Stomach (tissue), 19 donors: Measurements from ENCODE around the gene ARL6IP4. TPM values are rescaled to one million over a fixed set of nuclear protein-coding genes. Genes with fewer than 3 reads are reported as not detected.

ENCODE experiments used
- DNase-seq, 2 donors: peaks; one replicate each; pipeline versions ENCODE4 v3.0.0 to v3.0.0-alpha.2; 2013 to 2019
- H3K27ac ChIP-seq, 5 donors: fragments of 200-600 bp in 4 of 5; sonication (generic) in 4 of 5; one replicate each; pipeline ENCODE4 v1.5.1; 2013 to 2019; ENCODE audit warnings: mild to moderate bottlenecking in 1 of 5, moderate library complexity in 1 of 5
- H3K27me3 ChIP-seq, 3 donors: fragments of 200-600 bp; sonication (generic); one replicate each; pipeline ENCODE4 v1.5.1; 2017 to 2019; ENCODE audit warnings: mixed run types in 1 of 3
- H3K36me3 ChIP-seq, 4 donors: fragments of 200-600 bp; sonication (generic); 1 replicate in 3 of 4; 2 replicates in 1 of 4; pipeline ENCODE4 v1.5.1; 2016 to 2019
- H3K4me1 ChIP-seq, 4 donors: fragments of 200-600 bp; sonication (generic); one replicate each; pipeline ENCODE4 v1.5.1; 2016 to 2019
- H3K4me3 ChIP-seq, 4 donors: fragments of 200-600 bp; sonication (generic) in 3 of 4; one replicate each; pipeline ENCODE4 v1.5.1; 2016 to 2019; ENCODE audit warnings: mild to moderate bottlenecking in 1 of 4
- H3K9me3 ChIP-seq, 4 donors: fragments of 200-600 bp; sonication (generic); one replicate each; pipeline ENCODE4 v1.5.1; 2016 to 2019
- CTCF ChIP-seq, 7 experiments: fragments of 450-650 bp in 4 of 7; fragments of 200-600 bp in 3 of 7; sonication (generic) in 3 of 7; IDR thresholded peaks; one replicate each; pipeline ENCODE4 v1.5.1; 2016 to 2019; ENCODE audit warnings: antibody characterized with exemption in 7 of 7, control low read depth in 2 of 7, mild to moderate bottlenecking in 1 of 7
- EP300 ChIP-seq: sonication (generic); formaldehyde crosslinking; IDR thresholded peaks from one replicate; pipeline ENCODE4 v1.6.1; 2017; ENCODE audit warnings: antibody characterized with exemption
- POLR2A ChIP-seq, 4 donors: fragments of 450-650 bp; IDR thresholded peaks; one replicate each; pipeline ENCODE4 v1.6.1; 2016; ENCODE audit warnings: antibody characterized with exemption in 4 of 4, control low read depth in 2 of 4, mild to moderate bottlenecking in 1 of 4, moderate library complexity in 1 of 4
- POLR2AphosphoS5 ChIP-seq, 3 donors: sonication (generic); formaldehyde crosslinking; IDR thresholded peaks; one replicate each; pipeline ENCODE4 v1.6.1; 2016; ENCODE audit warnings: antibody characterized with exemption in 3 of 3
- WGBS, 5 donors: extraction: QIAGEN DNeasy Blood & Tissue Kit in 3 of 5; methylation state at CpG; one replicate each; pipeline versions ENCODE4 v1.1.5 to v1.1.7; 2013 to 2018; 5-methylcytosine and 5-hydroxymethylcytosine counted together
- intact Hi-C: fragments of 100-400 bp; cut with DNase I; formaldehyde crosslinking; loops from one replicate; pipeline ENCODE4 v1.15.1; 2023; ENCODE audit warnings: low total_unique reads
- long read RNA-seq, 10 donors: transcript quantifications; one replicate each; lab custom pipeline, GENCODE V29; 2026
- polyA plus RNA-seq, 3 donors: library from polyadenylated mRNA; stranded (reverse); fragments of 200-250 nt; gene quantifications; one replicate each; pipeline ENCODE4 v1.2.3, GENCODE V29; 2013
- total RNA-seq, 5 donors: library from RNA; depleted of rRNA; stranded (reverse); fragments of >200 nt; gene quantifications; one replicate each; pipeline versions ENCODE4 v1.1.0 to v1.2.3, GENCODE V29; 2014 to 2016
- donor health status: healthy with polysubstance abuse.
- donor health status: Bipolar disorder and iron deficiency.
- donor health status: healthy.

Gene ARL6IP4
- total RNA-seq: 100 to 1,000 TPM; 104 to 294 (median 181) TPM
- polyA plus RNA-seq: 100 to 1,000 TPM; 321 to 432 (median 386) TPM
- long read RNA-seq, donor 1, transcript ARL6IP4-210 (6 exons, 1,491 nt): major isoform, 6 of 73 reads
- long read RNA-seq, donor 1, partial matches to known transcripts: 54 of 73 reads
- long read RNA-seq, donor 1, other reads (novel, unspliced or antisense): 0 of 73 reads
- long read RNA-seq, donor 2, transcript ARL6IP4-213 (2 exons, 562 nt): minor isoform, 9 of 127 reads
- long read RNA-seq, donor 2, transcript ARL6IP4-208 (6 exons, 796 nt): minor isoform, 7 of 127 reads
- long read RNA-seq, donor 2, transcript ARL6IP4-201 (6 exons, 1,644 nt): minor isoform, 7 of 127 reads
- long read RNA-seq, donor 2, transcript ARL6IP4-220 (6 exons, 1,591 nt): major isoform, 13 of 127 reads
- long read RNA-seq, donor 2, partial matches to known transcripts: 75 of 127 reads
- long read RNA-seq, donor 2, other reads (novel, unspliced or antisense): 8 of 127 reads
- long read RNA-seq, donor 3, transcript ARL6IP4-220 (6 exons, 1,591 nt): major isoform, 6 of 41 reads
- long read RNA-seq, donor 3, partial matches to known transcripts: 25 of 41 reads
- long read RNA-seq, donor 3, other reads (novel, unspliced or antisense): 0 of 41 reads
- long read RNA-seq, donor 4, partial matches to known transcripts: 0 of 3 reads
- long read RNA-seq, donor 4, other reads (novel, unspliced or antisense): 0 of 3 reads
- long read RNA-seq, donor 5, transcript ARL6IP4-214 (5 exons, 1,273 nt): minor isoform, 5 of 57 reads
- long read RNA-seq, donor 5, transcript ARL6IP4-220 (6 exons, 1,591 nt): major isoform, 9 of 57 reads
- long read RNA-seq, donor 5, partial matches to known transcripts: 21 of 57 reads
- long read RNA-seq, donor 5, other reads (novel, unspliced or antisense): 6 of 57 reads
- long read RNA-seq, donor 6, transcript ARL6IP4-220 (6 exons, 1,591 nt): major isoform, 27 of 326 reads
- long read RNA-seq, donor 6, transcript ARL6IP4-213 (2 exons, 562 nt): minor isoform, 20 of 326 reads
- long read RNA-seq, donor 6, transcript ARL6IP4-208 (6 exons, 796 nt): minor isoform, 14 of 326 reads
- long read RNA-seq, donor 6, transcript ARL6IP4-210 (6 exons, 1,491 nt): minor isoform, 22 of 326 reads
- long read RNA-seq, donor 6, partial matches to known transcripts: 196 of 326 reads
- long read RNA-seq, donor 6, other reads (novel, unspliced or antisense): 28 of 326 reads
- long read RNA-seq, donor 7, transcript ARL6IP4-220 (6 exons, 1,591 nt): major isoform, 10 of 68 reads
- long read RNA-seq, donor 7, transcript ARL6IP4-214 (5 exons, 1,273 nt): minor isoform, 8 of 68 reads
- long read RNA-seq, donor 7, transcript ARL6IP4-210 (6 exons, 1,491 nt): minor isoform, 7 of 68 reads
- long read RNA-seq, donor 7, partial matches to known transcripts: 20 of 68 reads
- long read RNA-seq, donor 7, other reads (novel, unspliced or antisense): 11 of 68 reads
- long read RNA-seq, donor 8, transcript ARL6IP4-220 (6 exons, 1,591 nt): minor isoform, 5 of 56 reads
- long read RNA-seq, donor 8, transcript ARL6IP4-210 (6 exons, 1,491 nt): major isoform, 9 of 56 reads
- long read RNA-seq, donor 8, partial matches to known transcripts: 28 of 56 reads
- long read RNA-seq, donor 8, other reads (novel, unspliced or antisense): 0 of 56 reads
- long read RNA-seq, donor 9, partial matches to known transcripts: 30 of 46 reads
- long read RNA-seq, donor 9, other reads (novel, unspliced or antisense): 0 of 46 reads
- long read RNA-seq, donor 10, partial matches to known transcripts: 16 of 24 reads
- long read RNA-seq, donor 10, other reads (novel, unspliced or antisense): 0 of 24 reads

DNA sequence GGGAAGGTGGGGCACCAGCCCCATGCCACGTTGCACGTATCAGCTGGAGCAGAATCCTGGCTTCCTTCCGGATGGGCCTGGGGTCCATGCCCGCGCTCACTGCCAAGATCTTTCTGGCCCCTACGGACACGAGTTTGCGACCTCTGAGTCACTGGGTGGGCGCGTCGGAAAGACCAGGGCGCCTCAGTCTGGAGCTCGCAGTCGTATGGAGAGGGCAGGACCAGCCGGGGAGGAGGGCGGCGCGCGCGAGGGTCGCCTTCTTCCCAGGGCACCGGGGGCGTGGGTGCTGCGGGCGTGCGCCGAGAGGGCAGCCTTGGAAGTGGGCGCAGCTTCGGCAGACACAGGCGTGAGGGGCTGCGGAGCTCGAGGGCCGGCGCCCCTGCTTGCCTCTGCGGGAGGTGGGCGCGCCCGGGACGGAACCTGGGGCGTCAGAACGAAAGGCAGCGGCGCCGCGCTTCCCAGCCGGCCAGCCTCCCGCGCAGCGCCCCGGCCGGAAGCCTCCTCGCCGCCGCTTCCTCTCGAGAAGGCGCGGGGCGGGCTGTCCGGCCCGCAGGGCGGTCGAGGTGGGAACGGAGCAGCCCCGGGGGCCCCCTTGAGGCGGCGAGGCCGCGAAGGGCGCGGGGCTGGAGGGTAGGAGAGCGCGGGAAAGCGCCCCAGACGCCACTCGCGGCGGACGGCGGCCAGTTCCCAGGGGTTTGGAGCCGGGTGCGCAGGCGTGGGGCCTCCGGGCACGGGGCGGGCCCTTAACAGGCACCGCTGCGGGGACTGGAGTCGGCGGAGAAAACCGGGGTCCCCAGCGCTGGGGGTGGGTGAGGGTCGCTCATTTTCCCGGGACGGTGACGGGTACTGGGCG, at the start of gene ARL6IP4:
ARL6IP4 (plus strand) TSS at position 499 of the 853 bp plus-strand sequence. CDS start 459 bp downstream, outside the sequence.
- intact Hi-C loops: loop anchor here (10.0 kb wide), 1 partner anchor 254 kb away; the partner anchor contains the start of genes MPHOSPH9 and MTRFR
- peaks cover 5 to 44% (median 32%) of the 10 kb centered on the region in 4 donors for H3K36me3 ChIP-seq

GRCh38 chr12:122932207-122932606, 48.3 kb upstream of the ARL6IP4 start:
- no peaks in the 10 kb centered on the region for H3K27me3 ChIP-seq
- 91 to 99% (median 95%) methylated on average over 8 of the region's 8 CpGs for WGBS, 5 donors
- peaks cover 0 to 24% (median 15%) of the 10 kb centered on the region in 4 donors for H3K36me3 ChIP-seq
- H3K4me1 ChIP-seq: no peaks in the 10 kb centered on the region
- intact Hi-C loops: no loop called here
- H3K27ac ChIP-seq: no peak overlapping the region
- no peak for DNase-seq
- TF ChIP-seq POLR2A (IDR thresholded peaks at IDR 0.05): no peak
- no peak for TF ChIP-seq CTCF (IDR thresholded peaks at IDR 0.05)
- TF ChIP-seq EP300: no peak
- no peak for TF ChIP-seq POLR2AphosphoS5 (IDR thresholded peaks at IDR 0.05)
- H3K9me3 ChIP-seq: no peaks in the 10 kb centered on the region
- H3K4me3 ChIP-seq: no peak overlapping the region

More for the DNA sequence above, at the start of gene ARL6IP4:
- WGBS, 5 donors: 0 to 1% (median 1%) methylated on average over 12 to 96 of the region's 96 CpGs
- H3K9me3 ChIP-seq: no peaks in the 10 kb centered on the region
- no peaks in the 10 kb centered on the region for H3K27me3 ChIP-seq
- peak within 1 kb of the TSS; percentile 94 to 100 (median 98) for H3K4me3 ChIP-seq
- TF ChIP-seq POLR2A (IDR thresholded peaks at IDR 0.05) (no peak), POLR2AphosphoS5 (IDR thresholded peaks at IDR 0.05) (peak; percentile 56 to 79 (median 73))
- peak within 1 kb of the TSS; percentile 88 to 93 (median 91) for H3K27ac ChIP-seq
- H3K4me1 ChIP-seq: peaks cover 73 to 91% (median 91%) of the 10 kb centered on the region in 4 donors
- peak; percentile 70 to 91 for DNase-seq

DNA sequence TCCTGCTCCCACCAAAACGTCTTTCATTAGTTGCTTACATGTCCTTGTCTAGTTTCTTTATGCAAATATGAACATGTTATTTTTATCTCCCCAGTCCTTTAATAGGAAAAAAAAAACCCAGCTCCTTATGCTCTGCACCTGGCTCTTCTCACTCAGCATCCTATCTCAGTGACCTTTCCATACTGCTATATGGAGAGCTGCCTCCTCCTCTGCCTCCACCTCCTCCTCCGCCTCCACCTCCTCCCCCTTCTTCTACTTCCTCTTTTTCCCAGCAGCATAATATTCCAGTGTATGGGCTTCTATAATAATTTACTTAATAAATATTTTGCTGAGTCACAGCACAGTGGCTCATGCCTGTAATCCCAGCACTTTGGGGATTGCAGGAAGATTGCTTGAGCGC, 45.8 kb upstream of the ARL6IP4 start:
- no peak for TF ChIP-seq EP300
- no peak for TF ChIP-seq CTCF (IDR thresholded peaks at IDR 0.05)
- no peak for TF ChIP-seq POLR2AphosphoS5 (IDR thresholded peaks at IDR 0.05)
- no peak for TF ChIP-seq POLR2A (IDR thresholded peaks at IDR 0.05)
- H3K9me3 ChIP-seq: no peaks in the 10 kb centered on the region
- no peak overlapping the region for H3K27ac ChIP-seq
- 68 to 79% (median 73%) methylated on average over 3 of the region's 3 CpGs for WGBS, 5 donors
- no peaks in the 10 kb centered on the region for H3K27me3 ChIP-seq
- no peak overlapping the region for H3K4me3 ChIP-seq
- DNase-seq: no peak
- intact Hi-C loops: no loop called here
- H3K4me1 ChIP-seq: no peaks in the 10 kb centered on the region
- H3K36me3 ChIP-seq: peaks cover 0 to 35% (median 15%) of the 10 kb centered on the region in 4 donors
